GM18909 (cell line): ENCODE data around the gene MEI1.
"Not testable (repeated sequence)": the region's sequence is repeated elsewhere in the genome, so short reads cannot be mapped to it uniquely, and the experiment has no call there.

ENCODE experiments used
- ATAC-seq: cut with Tn5 transposase; IDR thresholded peaks from one replicate; pipeline ENCODE4 v1.9.1; 2021; ENCODE audit warnings: mild to moderate bottlenecking; ENCODE audit not compliant: unreplicated experiment, poor library complexity

Gene MEI1, protein sequence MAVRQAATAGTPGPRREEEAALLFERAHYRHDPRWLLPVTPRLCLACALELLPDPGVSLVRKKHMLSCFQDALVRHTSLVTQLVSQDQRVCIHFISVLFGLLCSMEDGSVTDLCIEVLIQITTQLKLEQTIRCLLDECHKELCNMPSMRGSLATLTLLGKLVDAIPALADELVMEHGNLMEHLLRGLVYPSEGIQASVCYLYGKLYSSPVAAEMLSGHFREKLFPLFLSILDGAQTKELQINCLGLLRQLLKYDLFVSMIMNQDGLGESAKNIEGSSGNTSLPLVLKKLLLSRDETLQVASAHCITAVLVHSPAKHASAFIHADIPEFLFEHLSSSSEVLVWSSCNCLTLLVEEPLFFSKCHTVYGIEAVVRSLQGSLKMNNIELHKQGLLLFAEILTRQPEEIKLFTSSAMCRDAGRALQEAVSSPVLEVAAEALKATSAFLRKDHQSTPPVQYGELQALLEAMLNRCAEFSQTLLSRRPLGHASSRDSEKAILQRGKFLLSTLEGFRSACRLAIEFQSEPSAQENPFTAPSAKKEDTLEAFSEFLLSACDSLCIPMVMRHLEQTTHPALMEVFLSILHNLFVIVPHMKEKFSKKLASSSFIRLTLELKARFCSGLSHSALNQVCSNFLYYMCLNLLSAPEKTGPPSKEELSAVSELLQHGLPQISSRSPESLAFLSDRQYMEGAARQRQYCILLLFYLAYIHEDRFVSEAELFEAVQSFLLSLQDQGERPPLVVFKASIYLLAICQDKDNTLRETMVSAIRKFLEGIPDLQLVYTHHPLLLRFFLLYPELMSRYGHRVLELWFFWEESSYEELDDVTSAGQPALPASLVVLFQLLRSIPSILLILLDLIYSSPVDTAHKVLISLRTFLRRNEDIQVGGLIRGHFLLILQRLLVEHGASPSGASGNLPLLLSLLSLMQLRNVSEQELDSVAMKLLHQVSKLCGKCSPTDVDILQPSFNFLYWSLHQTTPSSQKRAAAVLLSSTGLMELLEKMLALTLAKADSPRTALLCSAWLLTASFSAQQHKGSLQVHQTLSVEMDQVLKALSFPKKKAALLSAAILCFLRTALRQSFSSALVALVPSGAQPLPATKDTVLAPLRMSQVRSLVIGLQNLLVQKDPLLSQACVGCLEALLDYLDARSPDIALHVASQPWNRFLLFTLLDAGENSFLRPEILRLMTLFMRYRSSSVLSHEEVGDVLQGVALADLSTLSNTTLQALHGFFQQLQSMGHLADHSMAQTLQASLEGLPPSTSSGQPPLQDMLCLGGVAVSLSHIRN

DNA sequence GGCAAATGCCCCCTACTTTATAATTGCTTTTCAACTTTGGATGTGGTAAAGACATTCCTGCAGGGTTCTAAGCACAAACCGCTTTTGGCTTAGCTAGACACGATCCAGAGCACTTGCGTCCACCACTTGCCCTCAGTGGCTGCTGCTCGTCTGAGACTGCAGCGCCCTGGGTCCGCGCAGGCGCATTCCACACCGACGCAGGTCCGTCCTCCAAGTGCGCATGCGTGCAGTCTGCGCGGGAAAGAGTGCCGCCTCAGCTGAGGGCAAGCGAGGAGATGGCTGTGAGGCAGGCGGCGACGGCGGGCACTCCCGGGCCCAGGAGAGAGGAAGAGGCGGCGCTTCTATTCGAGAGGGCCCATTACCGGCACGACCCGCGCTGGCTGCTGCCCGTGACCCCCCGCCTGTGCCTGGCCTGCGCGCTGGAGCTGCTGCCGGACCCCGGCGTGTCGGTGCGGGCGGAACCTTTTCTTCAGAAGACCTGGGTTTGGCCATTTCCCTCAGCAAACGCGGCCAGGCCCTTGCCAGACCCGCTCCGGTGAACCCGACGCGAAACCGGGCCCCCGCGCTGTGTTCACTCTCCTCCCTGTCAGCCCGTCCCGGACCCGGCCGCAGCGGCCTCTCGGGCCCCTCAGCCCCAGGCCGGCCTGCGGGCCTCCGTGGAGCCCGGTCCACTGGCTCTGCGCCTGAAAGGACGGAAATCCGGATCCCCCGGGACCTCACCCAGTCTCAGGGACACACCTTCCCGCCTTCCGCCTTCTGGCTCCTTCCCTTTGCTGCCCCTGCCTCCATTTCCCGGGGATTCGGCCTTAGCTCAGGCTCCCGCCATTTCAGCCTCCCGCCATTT, at the start of gene MEI1:
Gene MEI1, plus strand, starts transcription at position 240 of the 844 bp plus-strand sequence. Its CDS starts 36 bp downstream, at position 276.
- ATAC-seq: no peak

DNA sequence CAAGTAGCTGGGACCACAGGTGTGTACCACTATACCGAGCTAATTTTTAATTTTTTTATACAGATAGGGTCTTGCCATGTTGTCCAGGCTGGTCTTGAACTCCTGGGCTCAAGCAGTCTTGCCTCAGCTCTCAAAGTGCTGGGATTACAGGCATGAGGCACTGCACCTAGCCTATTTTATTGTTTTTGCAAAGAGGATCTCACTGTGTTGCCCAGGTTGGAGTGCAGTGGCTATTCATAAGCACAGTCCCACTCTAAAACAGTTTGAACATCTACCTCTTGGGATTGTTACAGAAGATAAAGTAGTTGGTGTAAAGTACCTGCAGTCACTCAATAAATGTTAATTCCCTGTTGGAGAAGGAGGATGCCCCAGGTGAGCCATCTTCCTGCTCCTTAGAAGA, 49.1 kb upstream of the MEI1 start:
- no peak for ATAC-seq

DNA sequence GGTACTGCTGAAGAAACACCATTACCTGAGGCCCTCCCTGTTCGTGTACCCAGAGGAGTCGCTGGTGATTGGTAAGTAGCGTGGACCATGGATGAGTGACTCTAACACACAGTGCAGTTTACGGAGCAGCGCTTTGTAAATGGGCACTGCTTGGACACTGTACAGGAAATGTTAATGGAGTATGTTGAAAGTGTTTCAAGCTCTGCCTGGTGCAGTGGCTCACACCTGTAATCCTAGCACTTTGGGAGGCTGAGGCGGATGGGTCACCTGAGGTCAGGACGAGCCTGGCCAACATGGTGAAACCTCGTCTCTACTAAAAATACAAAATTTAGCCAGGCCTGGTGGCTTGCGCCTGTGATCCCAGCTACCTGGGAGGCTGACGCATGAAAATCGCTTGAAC, 48.5 kb upstream of the MEI1 start:
- ATAC-seq: no peak

DNA sequence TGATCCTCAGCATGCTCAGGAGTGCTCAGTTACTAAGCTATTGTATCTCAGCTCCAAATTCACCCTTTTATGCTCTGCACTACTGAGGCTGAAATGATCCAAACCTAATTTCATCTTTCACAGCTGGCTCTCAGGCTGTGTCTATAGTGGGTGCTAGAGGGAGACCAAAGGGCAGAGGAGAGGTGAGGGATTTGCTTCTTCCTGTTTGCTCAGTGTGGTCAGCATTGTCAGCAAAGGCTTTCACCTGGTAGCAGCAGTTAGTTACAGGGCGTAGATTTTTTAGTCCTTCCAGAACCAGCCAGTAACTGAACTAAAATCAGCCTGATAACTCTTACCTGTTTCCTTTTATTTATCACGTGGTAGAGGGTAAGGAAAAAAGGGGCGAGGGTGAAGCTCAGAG, 45.0 kb upstream of the MEI1 start:
- no peak for ATAC-seq

DNA sequence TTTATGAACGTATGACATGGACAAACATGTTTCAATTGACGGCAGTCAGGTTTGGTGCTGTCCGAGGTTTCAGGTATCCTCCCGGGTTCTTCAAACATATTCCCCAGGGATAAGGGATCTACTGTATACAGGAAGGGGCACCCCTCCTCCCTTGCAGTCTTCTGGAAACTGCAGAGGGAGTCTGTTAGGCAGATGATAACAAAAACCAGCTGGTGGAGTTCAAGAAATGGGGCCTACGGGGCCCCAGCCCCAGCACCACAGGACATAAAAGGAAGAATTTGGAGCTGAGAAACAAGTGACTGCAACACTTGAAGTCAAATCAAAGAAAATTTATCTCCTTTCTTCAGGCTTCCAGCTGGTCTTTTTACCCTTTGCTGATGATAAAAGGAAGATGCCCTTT, 42.7 kb upstream of the MEI1 start:
- ATAC-seq: no peak

DNA sequence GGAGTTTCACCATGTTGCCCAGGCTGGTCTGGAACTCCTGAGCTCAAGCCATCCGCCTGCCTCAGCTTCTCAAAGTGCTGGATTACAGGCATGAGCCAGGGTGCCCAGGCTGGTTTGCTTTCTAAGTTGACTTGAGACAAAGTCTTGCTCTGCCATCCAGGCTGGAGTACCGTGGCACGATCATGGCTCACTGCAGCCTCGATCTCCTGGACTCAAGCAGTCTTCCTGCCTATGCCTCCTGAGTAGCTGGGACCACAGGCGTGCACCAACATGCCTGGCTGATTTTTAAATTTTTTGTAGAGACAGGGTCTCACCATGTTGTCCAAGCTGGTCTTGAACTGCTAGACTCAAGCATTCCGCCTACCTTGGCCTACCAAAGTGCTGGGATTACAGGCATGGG, 41.6 kb upstream of the MEI1 start:
- ATAC-seq: no peak

DNA sequence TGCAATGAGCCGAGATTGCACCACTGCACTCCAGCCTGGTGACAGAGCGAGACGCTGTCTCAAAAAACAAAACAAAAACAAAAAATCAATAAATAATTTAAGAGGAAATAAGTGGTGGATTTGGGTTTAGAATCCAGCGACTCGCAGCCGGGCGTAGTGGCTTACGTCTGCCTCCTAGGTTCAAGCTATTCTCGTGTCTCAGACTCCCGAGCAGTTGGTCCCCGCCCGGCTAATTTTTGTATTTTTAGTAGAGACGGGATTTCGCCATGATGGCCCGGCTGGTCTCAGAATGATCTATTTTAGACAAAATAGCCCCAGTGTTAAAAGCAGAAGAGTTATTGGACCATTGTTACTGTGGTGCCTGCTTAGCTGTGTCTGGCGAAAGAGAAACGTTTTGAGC, 40.4 kb upstream of the MEI1 start:
- ATAC-seq: no peak

DNA sequence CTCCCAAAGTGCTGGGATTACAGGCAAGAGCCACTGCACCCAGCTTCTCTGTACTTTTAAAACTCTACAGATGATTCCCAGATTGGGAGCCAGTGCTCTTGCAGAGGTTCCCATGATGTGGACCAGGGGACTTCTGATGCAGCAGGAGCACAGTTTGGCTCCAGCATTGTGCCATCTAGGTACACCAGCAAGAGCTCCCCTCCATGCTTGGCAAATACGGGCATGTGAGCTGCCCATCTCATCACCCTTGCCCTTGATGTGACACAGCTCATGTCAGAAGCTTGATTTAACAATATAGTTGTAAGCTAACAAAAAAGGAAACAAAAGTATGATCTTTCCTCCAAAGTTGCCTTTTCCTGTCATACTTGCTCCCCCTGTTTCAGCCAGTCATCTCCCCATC, 39.4 kb upstream of the MEI1 start:
- ATAC-seq: no peak

DNA sequence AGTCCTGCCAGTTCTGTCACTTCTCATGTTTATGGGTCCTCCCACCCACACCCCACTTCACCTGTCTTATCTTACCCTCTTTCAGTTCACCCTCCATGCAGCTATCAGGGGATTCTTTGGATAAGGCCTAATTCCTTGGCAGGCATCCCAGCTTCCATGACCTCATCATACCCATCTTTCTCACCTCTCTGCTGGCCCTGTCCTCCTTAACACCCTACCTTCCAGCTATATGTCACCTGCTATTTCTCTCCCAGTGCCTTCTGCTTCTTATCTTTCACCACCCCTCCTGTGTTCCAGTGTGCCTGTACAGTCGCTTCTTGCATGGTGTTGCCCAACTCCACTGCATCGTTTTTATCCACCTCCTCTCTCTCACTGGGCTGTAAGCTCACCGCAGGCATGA, 38.9 kb upstream of the MEI1 start:
- ATAC-seq: no peak

DNA sequence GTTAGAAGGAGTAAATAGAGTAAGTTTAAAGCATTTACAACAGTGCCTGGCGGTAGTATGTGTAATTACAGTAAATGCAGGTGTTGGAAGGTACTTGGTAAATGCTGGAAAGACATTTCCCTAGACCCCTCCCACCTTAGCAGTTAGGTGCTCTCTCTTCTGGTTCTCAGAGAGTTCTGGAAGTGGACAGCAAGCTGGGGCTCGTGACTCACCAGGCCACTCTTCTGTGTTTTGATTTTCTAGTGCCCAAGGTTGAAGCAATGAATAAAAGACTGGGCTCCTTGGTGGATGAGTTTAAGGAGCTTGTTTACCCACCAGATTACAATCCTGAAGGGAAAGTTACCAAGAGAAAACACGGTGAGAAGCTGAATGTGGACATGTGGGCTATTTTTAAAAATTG, 38.2 kb upstream of the MEI1 start:
- no peak for ATAC-seq

DNA sequence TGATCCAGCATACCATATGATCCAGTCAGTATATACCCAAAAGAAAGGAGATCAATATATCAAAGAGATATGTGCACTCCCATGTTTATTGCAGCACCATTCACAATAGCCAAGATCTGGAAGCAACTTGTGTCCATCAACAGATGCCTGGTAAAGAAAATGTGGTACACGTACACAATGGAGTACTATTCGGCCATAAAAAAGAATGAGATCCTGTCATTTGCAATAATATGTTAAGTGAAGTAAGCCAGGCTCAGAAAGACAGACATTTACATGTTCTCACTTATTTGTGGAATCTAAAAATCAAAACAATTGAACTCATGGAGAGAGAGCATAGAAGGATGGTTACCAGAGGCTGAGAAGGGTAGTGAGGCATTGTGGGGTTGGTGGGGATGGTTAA, 37.6 kb upstream of the MEI1 start:
- ATAC-seq: no peak

DNA sequence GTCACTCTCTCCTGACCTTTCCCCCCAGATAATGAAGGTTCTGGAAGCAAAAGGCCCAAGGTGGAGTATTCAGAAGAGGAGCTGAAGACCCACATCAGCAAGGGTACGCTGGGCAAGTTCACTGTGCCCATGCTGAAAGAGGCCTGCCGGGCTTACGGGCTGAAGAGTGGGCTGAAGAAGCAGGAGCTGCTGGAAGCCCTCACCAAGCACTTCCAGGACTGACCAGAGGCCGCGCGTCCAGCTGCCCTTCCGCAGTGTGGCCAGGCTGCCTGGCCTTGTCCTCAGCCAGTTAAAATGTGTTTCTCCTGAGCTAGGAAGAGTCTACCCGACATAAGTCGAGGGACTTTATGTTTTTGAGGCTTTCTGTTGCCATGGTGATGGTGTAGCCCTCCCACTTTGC, 35.7 kb upstream of the MEI1 start:
- not testable (repeated sequence) for ATAC-seq

DNA sequence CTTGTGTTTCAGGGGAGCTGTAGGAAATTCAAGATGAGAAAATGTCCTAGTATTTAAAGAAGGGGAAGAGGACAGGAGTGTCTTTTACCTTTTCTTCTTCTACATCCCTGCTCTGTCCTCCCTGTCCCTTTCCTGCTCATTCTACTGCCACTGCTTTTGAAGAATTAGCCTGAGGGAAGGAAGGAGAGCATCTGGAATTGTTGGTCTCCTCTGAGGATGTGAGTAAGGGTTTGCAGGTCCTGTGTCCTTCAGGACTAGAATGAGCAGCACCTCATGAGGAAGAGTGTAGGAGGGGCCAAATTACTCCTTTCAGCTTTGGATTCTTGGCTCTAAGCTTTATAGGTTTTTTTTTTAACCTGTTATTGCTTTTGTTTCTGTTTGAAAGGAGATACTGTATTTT, 34.8 kb upstream of the MEI1 start:
- ATAC-seq: no peak

DNA sequence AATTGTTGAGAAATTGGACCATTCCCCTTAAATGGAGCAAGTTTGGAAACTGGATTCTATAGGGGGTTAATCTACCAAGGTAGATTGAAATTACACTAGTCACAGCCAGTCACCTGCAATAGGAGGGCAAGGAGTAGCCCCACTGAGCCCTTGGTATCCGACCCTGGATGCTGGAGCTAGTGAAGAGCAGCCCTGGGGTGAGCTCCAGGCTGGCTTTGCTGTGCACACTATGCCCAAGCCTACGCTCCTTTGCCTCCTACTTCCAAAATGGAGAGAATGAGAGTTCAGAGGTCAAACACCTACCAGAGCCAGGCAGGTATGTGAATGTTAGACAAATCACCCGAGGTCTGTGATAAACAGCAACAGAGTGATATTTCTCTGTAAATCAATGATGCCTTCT, 34.4 kb upstream of the MEI1 start:
- ATAC-seq: no peak

DNA sequence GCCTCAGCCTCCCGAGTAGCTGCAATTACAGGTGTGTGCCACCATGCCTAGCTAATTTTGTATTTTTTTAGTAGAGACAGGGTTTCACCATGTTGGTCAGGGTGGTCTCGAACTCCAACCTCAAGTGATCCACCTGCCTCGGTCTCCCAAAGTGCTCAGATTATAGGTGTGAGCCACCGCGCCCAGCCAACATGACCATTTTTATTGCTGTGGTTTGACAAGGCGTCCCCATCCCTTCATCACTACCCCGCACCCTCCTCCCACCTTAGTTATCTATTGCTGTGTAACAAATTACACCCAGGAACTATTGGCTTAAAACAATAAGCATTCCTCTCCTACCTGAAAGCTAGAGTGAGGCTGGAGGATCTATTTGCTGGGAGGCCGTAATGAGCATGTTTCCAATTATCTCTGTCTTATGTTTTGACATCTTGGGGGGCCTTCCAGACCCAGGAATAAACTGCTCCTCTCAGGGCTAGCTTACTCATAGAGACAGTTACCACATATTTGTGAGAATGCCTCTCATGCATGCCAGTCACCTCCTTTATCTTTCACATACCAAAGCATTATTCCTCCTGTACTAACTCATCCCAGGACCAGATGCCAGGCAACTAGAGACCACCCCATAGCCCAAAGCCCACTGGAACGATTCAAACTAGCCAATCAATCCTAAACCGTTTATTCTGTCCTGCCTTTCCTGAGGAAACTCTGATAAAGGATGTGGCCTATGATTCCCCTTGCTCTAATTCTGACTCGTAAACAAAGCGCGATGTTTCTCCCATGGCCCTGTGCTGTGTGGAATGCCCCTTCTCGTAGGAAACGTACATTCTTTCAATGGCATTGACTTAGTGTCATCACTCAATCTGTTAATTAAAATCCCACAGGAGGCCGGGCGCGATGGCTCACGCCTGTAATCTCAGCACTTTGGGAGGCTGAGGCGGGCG, 30.1 kb upstream of the MEI1 start:
- ATAC-seq: no peak

DNA sequence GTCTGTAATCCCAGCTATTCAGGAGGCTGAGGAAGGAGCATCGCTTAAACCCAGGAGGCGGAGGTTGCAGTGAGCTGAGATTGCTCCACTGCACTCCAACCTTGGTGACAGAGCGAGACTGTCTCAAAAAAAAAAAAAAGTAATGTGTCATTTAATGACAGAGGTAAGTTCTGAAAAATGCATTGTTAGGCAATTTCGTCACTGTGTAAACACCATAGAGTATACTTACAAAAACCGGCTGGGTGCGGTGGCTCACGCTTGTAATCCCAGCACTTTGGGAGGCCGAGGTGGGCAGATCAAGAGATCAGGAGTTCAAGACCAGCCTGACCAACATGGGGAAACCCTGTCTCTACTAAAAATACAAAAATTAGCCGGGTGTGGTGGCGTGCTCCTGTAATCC, 27.2 kb upstream of the MEI1 start:
- not testable (repeated sequence) for ATAC-seq

DNA sequence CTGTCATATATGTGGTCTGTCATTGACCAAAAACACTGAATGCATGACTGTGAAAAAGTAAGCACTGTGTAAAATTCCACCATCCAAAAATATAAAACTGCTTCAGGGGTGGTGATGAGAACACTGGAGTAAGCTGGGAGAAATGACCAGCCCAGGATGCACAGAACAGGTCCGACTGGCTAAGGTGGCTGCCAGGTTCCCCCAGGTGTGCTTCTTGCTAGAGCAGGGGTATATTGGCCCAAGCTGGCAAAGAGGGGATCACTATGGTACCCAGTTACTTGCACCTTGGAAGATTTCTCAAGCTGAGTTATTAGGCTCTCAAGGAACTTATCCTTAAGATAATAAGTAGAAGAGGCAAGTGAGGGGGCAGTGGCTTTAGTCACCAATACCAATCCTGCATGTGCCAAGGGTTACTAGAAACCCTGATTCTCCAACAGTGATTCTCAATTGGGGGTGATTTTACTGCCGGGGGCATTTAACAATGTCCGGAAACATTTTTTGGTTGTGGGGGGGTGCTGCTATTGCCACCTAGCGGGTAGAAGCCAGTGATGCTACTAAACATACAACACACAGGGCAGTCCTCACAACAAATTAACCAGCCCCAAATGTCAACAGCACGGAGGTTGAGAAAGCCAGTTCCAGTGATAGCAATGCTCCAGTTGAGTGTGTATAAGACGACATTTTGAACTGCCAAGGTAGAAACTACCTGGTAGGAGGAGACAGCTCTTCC, 26.4 kb upstream of the MEI1 start:
- ATAC-seq: no peak

DNA sequence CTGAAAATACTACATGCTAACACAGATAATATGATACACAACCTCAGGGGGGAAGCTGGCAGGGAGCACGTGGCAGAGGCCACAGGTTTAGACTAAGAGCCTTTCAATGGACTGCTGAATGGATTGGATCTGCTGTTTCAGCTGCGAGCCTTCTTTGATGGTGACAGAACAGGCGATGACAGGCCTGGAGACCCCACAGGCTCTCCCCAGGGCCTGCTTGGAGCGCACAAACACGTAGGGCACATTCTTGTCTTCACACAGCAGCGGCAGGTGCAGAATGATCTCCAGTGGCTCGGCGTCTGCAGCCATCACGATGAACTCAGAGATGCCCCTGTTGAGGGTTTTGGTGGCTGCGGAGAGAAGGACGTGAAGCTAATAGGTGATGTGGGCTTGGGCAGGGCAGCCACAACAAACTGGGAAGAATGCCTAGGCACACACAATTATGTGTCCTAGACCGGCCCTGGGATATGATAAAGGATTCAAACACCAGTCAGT, 24.4 kb upstream of the MEI1 start:
- ATAC-seq: no peak
